Measurements from ENCODE around the gene SYTL1.

Gene SYTL1

DNA sequence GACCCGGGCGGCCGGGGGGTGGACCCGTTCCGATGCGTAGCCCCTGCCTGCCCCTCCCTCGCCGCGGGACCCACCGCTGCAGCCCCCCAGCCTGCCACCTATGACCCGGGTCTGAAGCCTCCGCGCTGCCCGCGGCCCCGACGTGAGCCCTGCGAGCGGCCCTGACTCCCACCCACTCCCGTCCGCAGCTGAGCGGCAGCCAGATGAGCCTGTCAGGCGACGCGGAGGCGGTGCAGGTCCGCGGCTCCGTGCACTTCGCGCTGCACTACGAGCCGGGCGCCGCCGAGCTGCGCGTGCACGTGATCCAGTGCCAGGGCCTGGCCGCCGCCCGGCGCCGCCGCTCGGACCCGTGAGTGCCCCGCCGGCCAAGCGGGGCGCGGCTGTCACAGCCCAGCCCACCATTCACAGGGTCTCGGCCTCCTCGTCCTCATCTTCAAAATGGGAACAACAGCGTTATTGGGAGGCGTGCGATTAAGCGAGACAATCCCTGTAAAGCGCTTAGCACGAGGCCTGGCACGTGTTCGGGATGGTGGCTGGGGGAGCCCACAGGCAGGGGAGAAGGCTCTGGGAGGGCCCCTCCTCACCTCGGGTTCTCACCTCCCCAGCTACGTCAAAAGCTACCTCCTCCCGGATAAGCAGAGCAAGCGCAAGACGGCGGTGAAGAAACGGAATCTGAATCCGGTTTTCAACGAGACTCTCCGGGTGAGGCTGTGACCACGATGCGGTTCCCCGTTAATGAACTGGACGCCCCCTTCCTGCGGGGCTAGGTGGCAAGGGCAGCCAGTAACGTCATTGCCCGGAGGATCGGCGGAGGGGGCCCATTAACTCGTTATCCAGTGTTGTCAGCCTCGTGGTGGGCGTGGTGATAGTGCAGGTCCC is 8.2 kb downstream of the SYTL1 start:
- no peak for DNase-seq

DNA sequence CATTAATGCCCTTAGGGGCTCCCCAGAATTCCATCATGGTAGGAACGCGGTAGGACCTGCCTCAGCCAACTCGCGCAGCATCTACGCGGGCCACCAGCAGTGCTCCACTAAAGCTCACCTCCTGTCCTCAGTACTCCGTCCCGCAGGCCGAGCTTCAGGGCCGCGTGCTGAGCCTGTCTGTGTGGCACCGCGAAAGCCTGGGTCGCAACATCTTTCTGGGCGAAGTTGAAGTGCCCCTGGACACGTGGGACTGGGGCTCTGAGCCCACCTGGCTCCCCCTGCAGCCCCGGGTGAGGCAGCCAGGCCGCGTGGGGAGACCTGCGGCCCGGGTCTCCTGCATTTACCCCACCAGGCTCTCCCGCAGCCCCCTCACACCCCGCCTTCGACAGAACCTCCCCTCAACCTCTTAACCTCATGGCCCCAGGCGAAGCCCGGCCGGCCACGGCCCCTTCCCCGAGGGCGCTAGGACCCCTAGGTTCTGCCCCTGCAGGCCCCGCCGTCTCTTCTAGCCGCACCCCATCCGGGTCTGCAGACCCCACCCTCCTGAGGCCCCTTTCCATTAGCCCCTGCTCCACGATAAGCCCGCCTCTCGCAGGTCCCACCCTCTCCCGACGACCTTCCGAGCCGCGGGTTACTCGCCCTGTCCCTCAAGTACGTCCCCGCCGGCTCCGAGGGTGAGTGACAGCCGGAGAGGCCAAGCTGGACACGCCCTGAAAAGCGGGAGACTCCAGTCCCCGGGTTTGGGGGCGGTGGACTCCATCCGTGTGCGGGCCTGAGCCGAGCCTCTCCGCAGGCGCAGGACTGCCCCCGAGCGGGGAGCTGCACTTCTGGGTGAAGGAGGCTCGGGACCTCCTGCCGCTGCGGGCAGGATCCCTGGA is 9.1 kb downstream of the SYTL1 start:
- no peak for DNase-seq

DNA sequence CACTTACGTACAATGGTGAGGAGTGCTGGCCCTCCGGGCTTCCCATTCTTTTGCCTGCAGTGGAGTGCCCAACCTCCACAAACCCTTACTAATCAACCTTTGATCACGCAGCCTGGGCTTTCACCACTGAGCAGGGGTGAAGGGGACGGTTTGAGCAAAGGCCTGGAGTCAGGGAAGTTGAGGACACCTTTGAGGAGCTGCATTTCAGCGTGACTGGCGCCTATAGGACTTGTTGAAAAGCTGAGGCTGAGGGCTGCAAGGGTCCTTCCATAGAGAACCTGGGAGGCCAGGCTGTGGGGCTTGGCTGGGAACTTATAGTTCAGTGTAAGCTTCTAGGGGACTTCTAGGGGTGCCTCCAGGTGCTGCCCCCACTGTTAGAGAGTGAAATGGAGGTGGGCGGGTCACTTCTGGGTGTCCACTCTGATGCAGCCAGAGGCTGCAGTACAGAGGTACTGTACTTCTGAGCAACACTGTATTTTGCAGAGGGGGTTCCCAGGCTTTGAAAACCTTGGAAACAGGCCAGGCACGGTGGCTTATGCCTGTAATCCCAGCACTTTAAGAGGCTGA is 9.8 kb downstream of the SYTL1 start:
- DNase-seq: no peak

DNA sequence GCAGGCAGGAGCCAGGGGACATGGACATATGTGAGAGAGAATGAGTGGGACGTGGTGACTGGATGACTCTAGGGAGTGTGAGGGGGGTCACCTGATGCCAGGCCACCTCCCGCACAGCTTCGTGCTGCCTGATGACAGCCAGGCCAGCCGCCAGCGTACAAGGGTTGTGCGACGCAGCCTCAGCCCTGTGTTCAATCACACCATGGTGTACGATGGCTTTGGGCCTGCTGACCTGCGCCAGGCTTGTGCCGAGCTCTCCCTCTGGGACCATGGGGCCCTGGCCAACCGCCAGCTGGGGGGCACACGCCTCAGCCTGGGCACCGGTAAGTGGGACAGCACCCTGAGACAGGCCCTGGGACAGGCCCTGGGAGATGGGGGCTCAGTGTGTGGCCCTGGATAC is 11.3 kb downstream of the SYTL1 start:
- no peak for DNase-seq

DNA sequence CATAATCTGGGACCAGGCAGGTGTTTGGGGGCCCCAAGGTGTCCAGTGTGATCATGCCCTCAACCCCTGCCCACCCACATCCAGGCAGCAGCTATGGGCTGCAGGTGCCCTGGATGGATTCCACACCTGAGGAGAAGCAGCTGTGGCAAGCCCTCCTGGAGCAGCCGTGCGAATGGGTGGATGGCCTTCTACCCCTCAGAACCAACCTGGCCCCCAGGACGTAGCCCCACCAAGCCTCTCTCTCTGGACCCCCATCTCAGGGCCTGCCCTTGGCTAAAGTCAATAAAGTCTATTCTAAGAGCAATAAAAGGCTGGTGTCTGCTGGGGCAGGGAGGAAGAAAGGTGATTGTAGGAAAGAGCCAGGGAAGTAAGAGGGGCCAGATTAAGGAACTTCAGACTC is 11.8 kb downstream of the SYTL1 start:
- DNase-seq: no peak

DNA sequence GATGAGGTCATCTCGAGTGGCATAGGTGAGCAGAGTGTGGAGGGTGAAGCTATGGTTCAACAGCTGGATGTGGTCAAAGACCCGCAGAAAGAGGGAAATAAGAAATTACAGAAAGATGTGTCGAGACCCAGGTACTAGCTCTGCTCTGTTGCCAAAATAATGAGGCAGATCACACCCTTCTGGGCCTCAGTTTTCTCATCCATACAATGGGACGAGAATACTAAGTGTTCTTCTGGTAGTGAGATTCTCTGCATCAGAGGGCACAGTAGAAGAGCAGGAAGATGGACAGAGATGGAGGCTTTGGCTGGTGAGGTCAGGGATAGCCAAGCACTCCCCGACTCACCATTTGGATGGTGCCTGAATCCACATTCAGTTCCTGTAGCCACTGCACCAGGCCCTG is 13.9 kb downstream of the SYTL1 start:
- no peak for DNase-seq

DNA sequence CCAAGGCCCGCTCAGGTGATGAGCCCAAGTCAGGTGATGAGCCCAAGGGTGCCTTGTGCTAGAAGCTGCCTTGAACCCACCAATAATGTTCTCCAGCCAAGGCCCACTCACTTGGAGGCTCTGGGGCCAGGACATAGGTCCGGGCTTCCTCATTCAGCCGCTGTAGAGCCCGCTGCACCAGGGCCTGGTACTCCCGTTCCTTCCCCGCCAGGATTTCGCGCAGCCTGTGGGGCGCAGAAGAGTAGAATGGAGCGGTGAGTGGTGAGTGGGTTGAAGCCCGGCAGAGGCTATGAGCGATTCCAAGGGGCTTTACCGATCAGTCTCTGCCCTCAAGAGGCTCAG is 14.4 kb downstream of the SYTL1 start:
- no peak for DNase-seq

DNA sequence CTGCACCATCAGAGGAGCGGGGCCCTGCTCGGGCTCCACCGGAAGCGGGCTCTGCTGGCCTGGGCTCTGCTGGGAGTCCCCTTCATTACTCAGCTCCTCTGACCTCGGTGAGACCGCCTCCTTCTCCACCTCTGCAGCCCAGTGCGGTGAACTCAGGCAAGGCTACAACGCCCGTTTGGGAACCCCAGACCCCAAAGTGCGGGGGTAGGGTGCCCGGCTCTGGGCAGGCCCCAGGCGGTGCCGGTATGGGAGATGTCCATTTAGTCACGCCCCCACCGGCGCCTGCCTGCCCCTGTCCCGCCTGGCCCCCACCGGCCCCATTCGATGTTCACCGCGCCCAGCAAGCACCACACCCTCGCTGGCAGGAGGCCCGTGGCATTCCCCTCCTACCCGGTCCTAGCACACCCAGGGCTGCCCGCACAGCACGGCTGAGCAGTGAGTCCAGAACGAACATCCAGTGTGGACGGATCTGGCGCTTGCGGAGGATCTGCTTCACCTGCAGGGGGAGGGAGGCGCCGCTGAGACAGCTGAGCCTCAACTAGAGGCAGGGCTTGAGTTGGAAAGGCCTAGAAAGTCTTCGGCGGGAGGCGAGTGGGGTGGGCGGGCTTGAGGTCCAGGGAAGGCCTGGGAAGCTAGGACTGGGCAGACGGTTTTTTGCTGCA is 14.9 kb downstream of the SYTL1 start:
- peak in 2 of 5 donors; percentile 19 to 53 for DNase-seq

DNA sequence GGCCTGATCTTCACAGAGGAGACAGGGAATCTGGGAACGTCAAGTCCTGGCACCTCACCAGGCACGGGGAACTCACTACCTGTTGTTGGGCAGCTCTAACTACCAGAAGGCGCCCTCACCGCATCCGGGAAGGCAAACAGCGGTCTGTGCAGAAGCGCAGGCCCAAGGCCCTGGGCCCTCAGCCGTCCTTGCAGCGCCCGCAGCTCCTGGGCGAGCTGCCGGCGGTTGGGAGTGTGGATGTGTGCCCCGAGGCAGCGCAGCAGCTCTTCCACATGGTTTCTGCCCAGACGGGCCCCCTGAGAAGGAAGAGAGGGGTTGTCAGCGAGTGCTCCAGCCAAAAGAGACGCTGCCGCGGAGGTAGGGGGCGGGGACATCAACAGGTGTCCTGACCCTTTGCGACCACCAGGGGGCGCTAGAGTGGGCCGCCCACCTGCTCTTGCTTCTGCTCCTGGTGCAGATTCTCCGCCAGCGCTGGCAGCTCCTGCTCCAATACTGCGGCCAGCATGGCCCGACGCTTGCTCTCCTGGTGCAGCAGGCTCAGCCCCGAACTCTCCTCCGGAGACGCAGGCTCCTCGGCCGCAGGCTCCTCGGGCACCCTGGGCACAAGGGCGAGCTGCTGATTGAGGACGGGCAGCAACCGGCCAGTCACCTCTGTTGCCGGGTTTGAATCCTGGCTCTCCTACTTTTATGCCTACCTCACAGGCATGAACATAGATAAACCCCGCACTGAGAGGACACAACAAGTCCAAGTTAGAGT is 15.6 kb downstream of the SYTL1 start:
- peak; percentile 58 to 83 (median 75) for DNase-seq

DNA sequence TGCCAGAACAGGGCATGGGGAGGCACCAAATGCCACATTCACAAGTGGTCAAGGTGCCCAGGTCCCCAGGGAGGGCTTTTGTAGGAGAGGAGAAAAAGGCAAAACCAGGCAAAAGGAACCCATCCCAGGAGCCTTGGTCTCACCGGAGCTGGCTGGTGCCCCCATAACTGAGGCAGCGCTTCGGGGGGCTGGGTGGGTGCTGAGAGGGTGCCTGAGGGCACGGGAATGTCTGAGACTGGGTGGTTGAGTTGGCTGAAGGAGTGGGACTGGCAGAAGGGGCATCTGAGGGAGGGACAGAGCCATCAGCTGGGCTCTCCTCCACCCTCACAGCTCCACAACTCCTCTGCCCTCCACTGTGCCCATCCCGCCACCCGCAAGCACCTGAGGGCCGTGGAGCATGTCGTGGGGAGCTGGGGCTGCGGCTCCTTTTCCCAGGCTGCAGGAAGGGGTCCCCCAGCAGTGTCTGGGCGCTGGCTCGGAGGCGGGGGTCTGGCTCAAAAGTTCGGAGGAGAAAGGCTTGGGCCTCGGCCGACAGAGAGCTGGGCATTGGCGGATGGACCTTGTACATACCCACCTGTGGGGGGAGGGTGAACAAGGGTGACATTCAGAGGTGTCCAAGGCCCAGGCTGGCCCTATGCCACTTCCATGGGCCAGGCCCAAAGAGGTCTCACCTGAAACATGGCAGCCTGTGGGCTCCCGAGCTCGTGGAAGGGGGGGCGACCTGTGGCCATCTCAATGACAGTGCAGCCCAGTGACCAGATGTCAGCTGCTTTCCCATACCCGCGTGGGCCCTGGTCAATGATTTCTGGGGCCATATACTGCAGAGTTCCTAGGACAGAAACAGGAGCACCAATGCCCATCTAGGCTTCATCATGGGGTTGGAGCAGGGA is 16.5 kb downstream of the SYTL1 start:
- no peak for DNase-seq

DNA sequence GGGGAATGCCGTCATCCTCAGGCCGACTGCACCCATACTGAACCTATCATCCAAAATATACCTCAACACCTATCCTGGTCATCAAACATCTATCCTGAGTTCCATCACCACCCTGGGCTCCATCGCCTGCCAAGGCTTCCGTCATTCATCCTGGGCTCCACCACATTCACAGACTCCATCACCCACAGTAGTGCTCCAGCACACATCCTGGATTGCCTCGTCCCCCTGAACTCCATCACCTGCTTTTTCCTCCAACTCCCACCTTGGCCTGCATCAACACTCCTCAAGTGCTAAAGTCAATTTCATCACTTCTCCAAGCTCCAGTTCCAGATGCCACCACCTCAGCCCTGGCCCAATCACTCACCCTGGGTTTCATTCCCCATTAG is 17.1 kb downstream of the SYTL1 start:
- DNase-seq: no peak

DNA sequence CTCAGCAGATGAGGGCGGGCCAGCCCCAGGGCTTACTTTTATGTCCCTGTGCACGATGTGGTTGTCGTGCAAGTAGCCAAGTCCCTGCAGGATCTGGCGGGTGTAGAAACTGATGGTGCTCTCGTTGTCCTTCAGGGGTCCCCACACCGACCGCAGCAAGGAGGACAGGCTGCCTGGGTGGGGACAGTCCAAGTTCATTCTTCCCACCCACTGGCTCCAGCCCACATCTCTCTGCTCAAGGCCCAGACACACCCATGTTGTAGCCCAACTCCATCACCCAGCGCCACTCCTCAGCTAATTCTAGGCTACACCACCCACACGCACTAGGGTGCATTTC is 18.0 kb downstream of the SYTL1 start:
- no peak for DNase-seq

DNA sequence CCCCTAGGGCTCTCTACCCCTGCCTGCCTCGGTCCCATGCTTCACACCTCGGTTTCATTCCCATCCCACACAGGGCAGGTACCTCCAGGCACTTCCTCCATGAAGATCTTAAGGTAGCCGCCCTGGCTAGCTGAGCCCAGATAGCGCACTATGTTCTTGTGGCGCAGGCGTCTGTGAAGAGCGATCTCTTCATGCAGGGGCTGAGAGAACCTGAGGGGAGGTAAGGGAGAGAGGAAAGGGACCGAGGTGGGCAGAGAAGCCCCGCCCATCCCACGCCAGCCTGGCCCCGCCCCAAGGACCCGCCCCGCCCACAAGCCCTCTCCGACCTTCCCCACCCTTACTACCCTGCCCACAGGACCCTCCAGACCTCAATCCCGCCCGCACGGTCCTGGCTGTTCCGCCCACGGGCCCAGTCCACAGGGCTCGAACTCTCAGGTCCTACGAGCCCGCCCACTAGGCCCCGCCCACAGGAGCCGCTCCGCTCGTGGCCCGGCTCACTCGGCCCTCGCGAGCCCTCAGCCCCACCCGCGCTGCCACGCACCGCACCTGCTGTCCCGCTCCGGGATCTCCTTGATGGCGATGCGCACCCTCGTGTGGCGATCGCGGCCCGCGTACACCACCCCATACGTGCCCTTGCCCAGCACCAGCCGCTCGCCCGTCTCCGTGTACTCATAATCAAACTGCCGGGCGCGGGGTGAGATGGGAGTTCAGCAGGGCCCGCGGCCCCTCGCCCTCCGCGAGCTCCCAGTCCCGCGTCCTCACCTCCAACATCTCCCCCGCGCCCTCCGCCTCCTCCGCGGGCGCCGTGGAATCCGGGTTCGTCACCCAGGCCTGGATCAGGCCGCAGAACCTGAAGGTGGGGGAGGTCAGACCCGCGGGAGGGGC is 18.6 kb downstream of the SYTL1 start:
- DNase-seq: peak; percentile 34 to 63 (median 57)

DNA sequence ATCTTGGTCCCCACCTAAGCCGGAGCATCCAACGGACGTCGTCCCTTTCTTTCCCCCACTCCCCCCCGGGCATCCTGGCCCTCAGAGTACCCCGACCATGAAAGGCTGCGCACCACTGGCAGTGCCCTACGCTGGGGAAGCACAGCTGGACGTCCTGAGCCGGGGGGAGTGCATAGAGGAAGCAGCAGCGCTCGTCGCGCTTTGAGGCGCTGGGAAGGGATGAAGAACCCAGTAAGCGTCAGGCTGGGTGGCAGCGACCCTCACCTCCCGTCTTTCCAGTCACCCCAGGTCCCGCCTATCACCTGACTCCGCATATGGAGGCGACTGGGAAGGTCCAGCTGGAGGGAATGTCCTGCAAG is 19.2 kb downstream of the SYTL1 start:
- no peak for DNase-seq

DNA sequence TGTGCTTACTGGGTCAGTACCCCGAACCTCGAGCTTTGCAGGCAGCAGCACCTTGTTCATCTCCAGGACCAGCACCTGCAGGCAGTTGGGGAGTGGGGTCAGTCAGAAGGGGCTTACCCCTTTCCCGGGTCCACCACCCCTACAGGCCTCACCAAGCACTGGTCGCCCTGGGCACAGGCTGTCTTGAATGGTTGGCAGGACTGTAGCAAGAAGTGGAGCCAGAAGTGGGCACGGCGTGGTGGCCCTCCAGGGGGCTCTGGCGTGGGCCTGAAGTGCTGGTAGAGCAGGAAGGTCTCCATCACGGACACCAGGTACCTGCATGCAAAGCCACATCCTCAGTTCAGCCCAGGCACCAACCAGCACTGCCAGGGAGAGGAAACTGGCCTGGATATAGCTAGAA is 19.7 kb downstream of the SYTL1 start:
- DNase-seq: no peak

DNA sequence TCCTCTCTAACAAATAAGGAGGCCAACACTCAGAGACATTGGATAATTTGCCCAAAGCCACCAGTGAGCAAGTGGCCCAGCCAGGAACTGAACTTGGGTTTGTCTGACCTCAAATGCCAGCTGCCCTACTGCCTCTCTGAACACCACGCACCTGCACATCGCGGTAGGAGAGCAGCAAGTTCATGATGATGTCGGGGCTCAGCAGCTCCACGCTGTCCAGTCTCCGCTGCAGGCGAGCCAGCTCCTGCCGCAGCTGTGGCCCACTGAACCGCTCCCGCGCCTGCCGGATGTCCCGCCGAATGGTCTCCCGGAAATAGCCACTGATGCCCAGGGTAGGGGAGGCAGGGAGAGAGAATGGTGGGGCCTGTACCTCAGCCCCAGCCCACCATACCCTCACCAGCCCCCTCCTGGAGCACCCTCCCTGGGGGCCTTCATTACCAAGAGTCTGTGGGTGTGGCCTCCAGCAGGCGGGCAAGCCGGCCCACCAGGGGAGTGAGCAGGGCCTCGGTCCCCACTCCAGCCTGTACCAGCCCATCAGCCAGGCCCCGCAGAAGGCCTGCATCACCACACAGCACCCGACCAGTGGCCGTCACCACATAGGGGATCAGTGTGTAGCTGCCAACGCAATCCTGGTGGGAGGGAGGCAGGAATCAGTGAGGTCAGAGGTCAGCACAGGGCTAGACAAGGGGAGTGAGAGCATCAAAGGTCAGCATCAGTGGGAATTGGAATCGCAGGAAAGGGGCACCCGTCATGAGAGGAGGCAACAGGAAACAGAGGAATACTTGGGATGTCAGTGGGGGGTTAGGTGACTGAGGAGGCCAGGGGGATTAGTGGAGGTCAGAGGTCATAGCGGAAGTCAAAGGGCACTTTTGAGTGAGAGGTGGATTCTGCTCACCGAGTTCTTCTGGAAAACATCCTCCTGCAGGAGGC is 22.2 kb downstream of the SYTL1 start:
- DNase-seq: no peak

DNA sequence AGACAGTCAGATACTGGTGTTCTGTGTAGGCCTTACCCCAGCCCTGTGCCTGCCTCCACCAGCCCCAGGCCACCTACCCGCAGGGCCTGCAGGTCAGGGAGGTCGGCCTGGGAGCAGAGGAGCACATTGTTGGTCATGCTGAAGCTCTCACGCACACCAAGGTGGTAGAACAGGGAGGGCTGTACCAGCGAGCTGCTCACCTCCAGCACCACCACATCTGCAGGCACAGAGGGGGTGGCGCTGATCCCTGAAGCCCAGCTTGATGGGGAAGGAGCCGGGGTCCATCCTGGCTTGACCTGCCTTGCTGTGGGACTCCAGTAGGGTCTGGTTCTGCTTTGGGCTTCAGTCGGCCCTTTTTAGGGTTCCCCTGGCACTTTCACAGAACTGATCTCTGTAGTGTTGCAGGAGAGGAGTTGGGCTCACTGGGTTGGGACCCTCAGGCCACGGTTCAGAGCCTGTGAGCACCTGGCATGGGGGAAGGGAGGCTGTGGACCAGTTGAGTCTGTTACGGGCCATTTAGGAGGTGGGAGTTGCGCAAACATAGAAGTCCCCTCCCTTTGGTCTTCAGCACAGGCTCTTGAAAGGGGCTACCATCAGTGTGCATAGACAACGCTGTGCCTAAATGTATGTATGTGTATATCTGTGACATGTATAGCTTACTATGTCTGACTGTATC is 23.0 kb downstream of the SYTL1 start:
- DNase-seq: no peak

DNA sequence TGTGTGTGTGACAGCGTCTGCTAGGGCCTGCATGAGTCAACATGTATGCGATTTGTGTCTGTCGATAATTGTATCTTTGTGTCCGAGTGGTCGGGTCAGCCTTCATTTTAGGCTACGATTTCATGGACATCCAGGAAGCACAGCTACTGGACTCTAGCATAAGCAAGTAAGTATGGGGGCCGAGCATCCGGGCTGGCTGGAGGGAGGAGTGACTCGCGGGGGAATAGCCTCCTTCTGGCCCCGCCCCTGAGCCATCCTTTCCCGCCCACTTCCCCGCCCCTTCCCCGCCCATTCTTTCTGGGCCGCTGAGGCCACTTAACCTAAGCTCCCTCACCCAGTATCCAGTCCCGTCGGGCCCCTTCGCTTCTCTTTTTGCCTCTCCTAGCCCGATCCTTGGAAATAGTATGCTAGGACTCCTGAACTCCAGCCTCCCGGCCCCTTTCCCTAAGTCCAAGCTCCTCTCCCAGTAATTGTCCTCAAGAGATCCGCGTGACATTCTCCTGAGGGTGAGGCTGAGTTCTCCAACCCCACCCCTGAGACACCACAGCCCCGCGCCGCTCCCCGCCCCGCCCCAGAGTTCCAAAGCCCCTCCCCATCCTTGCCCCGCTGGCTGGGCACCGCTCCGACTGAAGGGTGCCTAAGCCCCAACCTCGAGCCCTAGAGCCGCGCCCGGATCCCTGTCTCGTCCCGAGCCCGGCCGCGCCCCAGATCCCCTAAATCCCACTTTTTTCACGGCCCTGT is 23.7 kb downstream of the SYTL1 start:
- peak; percentile 64 to 85 (median 71) for DNase-seq

Data from T-helper 1 cell (primary cell).